Breast epithelium (tissue), 3 donors: ENCODE measurements around the gene CACNA1E.

Source experiments
- CTCF ChIP-seq, 3 donors: fragments of 450-650 bp; IDR thresholded peaks; one replicate each; pipeline ENCODE4 v1.5.1; 2016 to 2017; ENCODE audit warnings: antibody characterized with exemption in 3 of 3, mild to moderate bottlenecking in 3 of 3, moderate library complexity in 3 of 3
- POLR2A ChIP-seq: fragments of 450-650 bp; IDR thresholded peaks from one replicate; pipeline ENCODE4 v1.6.1; 2016; ENCODE audit warnings: antibody characterized with exemption, mild to moderate bottlenecking, moderate library complexity
- POLR2AphosphoS5 ChIP-seq, 3 donors: sonication (generic); formaldehyde crosslinking; IDR thresholded peaks; one replicate each; pipeline ENCODE4 v1.6.1; 2017; ENCODE audit warnings: antibody characterized with exemption in 3 of 3

- TF ChIP-seq CTCF (IDR thresholded peaks at IDR 0.05) (no peak), POLR2AphosphoS5 (IDR thresholded peaks at IDR 0.05) (no peak), POLR2A (no peak)
Measured at GRCh38 chr1:181501612-181502011, 18.3 kb downstream of the CACNA1E start.
